Measurements from ENCODE around the gene ARMC9. TPM values are rescaled to one million over a fixed set of nuclear protein-coding genes. Genes with fewer than 3 reads are reported as not detected.

ARMC9 gene
- total RNA-seq, 1 experiment from 2014 or later: 38.3 TPM

GRCh38 chr2:231421051-231421580 lies 222.7 kb downstream of the ARMC9 start:
- DNase-seq (ENCODE audit: low read depth): no peak

- no peak for DNase-seq (ENCODE audit: low read depth)
Observed at GRCh38 chr2:231422056-231422455, 223.6 kb downstream of the ARMC9 start.

- DNase-seq (ENCODE audit: low read depth): no peak
Observed at GRCh38 chr2:231423176-231423575, 224.7 kb downstream of the ARMC9 start.

Other genes starting within 250 kb of the ARMC9 start
- gene SPATA3, start 202.5 kb upstream of the ARMC9 start, total RNA-seq (2014; rRNA removed; shearing (Covaris generic)): not detected in 2 replicates
- gene C2orf72, start 161.1 kb upstream of the ARMC9 start, total RNA-seq (2014; rRNA removed; shearing (Covaris generic)): 0.57 and 0.86 TPM in 2 replicates
- 180 and 196 TPM in 2 replicates for gene PSMD1, start 141.8 kb upstream of the ARMC9 start, total RNA-seq (2014; rRNA removed; shearing (Covaris generic))
- not detected in 2 replicates for gene HTR2B, start 73.6 kb upstream of the ARMC9 start, total RNA-seq (2014; rRNA removed; shearing (Covaris generic))
- 0.63 and 1.1 TPM in 2 replicates for gene B3GNT7, start 197.1 kb downstream of the ARMC9 start, total RNA-seq (2014; rRNA removed; shearing (Covaris generic))